GM18861 (cell line): ENCODE results near the gene LRPPRC.

Experiments
- ATAC-seq: cut with Tn5 transposase; IDR thresholded peaks from one replicate; pipeline ENCODE4 v1.9.1; 2021; ENCODE audit not compliant: unreplicated experiment

LRPPRC gene

GRCh38 chr2:43874776-43875451, 120.9 kb downstream of the LRPPRC start:
- no peak for ATAC-seq

- no peak for ATAC-seq
These were observed 123.6 kb downstream of the LRPPRC start for GRCh38 chr2:43872151-43872550.

- no peak for ATAC-seq
These were observed 140.5 kb downstream of the LRPPRC start for GRCh38 chr2:43855292-43855691.

- no peak for ATAC-seq
These were observed 141.1 kb downstream of the LRPPRC start for GRCh38 chr2:43854671-43855070.

- no peak for ATAC-seq
These were observed 142.4 kb downstream of the LRPPRC start for GRCh38 chr2:43853141-43854081.

DNA sequence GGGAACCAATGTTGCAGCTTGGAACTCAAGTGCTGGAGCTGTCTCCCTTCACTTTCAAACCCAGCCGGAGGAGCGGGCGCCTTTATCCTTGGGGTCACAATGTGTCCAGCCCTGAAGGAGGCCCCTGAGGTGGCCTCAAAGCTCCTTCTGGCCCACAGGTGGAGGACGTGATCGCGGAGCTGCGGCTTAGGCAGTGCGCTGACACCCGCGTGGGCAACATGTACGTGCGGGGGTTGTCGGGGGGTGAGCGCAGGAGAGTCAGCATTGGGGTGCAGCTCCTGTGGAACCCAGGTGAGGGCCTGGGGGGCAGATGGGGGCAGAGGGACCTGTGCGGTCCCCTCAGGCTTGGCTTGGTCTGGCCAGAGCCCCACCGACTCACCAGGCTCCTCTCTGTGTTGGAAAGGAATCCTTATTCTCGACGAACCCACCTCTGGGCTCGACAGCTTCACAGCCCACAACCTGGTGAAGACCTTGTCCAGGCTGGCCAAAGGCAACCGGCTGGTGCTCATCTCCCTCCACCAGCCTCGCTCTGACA, 143.5 kb downstream of the LRPPRC start:
- ATAC-seq = no peak

DNA sequence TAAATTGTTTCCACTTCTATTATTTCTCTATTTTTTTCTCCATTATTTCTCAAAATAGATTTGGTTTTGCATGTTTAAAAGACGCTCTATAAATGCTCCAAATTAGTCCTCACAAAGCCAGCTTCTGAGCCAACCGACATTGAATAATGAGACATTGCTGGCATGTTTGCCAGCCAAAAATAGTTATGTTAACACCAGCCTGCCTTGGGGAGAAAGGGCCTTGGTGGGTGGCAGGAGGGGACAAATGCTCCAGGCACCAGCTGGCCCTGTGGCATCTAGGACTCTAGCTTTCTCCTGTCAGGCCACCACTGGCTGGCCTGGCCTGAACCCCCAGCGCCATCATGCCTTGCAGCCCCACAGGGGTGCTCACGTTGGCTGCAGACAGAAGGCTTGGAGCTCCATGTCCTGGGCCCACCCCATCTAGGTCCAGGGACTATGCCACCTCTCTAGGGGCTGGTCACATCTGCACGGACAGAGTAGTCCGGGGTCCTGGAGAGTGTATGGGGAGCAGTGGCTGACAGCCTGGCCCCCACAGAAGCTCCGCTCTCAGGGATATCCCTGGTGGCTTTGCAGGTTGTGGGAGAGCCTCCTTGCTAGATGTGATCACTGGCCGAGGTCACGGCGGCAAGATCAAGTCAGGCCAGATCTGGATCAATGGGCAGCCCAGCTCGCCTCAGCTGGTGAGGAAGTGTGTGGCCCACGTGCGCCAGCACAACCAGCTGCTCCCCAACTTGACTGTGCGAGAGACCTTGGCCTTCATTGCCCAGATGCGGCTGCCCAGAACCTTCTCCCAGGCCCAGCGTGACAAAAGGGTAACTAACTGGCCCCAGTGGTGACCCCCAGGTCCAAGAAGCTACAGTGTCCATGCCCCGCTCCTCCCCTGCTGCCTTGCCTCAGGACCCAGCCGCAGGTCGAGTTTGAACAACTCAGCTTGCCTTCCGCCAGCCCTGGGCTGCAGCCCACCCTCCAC, 144.5 kb downstream of the LRPPRC start:
- ATAC-seq = no peak

- ATAC-seq = no peak
These were observed 147.6 kb downstream of the LRPPRC start for GRCh38 chr2:43848214-43848613.

GRCh38 chr2:43846140-43846793, 149.5 kb downstream of the LRPPRC start:
- ATAC-seq = no peak

DNA sequence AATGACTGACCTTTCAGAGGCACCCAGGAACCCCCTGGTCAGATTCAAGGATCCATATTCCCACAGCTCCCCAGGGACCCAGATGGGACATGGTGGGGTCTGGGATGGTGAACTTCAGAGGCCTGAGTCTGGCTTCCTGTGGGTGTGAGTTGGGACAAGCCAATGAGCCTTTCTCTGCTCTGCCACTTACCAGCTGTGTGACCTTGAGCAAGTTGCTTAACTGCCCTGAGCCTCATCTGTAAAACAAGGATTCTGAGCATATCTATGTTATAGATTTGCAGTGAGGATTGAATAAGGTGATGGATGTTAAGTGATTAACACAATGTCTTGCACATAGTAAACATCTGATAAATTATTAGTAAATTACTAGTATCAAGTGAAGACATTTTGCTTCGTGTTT, 150.6 kb downstream of the LRPPRC start:
- no peak for ATAC-seq

DNA sequence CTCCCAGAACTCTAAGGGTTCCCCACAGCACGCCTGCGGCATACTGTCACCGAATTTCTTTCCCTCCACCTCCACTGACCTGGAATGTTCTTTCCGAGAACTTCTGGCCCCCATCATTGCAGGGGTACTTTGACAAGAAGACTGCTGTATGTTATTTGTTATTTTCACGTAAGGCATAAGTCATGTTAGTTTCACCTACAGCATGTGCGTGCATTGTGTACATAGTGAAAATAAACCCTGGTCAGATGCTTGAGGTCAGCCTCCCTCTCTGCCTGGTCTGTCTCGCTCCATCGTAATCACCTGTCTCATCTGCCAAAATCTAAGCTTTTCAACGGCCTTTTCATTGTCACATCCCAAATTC, 152.9 kb downstream of the LRPPRC start:
- ATAC-seq = no peak

DNA sequence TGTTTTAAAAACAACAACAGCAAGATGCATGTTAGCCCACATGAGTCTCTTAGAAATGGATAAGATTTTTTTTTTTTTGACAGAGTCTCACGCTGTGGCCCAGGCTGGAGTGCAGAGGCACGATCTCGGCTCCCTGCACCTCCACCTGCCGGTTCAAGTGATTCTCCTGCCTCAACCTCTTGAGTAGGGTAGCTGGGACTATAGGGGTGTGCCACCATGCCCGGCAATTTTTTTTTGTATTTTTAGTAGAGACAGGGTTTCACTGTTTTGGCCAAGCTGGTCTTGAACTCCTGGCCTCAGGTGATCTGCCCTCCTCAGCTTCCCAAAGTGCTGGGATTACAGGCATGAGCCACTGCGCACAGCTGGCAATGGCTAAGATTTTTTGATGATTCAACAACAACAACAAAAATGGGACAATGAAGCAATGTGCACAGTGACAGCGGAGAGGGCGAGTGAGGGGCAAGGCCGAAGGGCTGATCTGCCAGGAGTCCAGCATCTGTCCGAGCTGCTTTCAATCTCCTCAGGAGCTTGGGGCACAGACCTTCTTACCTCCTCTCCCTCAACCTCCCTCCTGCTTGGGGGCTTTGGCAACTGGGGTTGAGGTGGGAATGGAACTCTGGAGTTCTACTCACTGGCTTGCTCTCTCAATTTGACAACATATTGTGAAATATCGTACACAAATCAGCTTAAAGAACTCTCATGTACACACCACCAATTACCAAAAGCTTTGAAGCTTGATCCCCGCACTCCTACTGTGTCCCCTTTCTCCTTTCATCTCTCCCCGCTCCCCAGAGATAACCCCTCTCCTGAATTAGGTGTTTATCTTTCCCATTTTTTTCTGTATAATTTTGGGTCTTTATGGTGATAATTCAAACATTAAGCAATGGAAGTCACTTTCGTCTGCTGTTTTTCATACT, 153.6 kb downstream of the LRPPRC start:
- no peak for ATAC-seq

DNA sequence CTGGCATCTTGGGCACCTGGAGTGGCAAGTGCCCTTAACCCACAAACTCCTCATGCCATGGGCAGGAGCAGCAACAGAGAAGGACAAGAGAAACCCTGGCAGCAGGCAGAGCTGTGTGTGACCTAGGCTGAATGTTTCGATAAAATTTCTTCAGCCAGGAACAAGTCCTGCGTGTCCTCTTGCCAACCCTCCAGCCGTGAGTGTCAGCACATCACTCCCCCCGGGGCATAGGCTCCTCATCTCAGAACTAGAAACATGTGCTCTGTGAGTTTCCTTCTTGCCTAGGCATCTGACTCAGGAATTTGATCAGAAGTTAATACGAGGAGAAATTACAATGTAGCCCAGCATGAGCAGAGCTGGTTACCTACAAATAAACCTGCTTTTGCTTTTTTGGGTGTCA, 154.8 kb downstream of the LRPPRC start:
- no peak for ATAC-seq

DNA sequence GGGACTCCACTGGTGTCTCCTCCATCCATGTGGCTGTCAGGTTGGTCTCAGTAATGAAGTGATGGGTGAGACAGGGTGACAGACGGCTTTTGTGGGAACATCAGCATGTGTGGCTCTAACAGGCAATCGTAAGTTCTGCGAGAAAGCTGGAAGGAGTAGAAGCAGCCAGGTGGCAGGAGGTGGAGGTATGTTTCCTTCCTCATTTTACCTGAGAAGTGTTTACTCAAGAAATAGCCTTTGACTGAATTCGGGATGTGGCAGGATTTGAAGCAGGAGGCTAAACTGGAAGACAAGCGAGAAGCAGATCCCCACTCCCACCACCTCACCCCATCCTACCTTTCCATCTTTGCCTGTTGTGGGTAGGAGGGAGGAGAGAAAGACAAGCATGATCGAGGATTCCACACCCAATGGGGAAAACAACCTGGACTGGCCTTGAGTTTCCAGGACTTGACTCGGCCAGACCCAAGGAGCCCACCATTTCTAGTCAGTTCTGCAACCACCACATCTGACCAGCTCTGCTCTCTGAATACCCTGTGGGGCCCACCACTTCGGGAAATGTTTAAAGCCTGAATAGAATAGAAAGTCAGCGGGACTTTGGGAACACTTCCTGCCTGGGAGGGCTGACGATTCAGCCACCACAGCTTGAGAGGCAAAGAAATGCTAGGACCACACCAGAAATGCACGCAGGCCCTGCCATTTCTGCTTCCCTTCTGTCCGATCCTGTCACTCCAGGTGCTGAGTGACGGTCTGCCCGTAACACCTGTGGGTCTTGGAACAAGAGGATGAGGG, 155.8 kb downstream of the LRPPRC start:
- ATAC-seq = no peak

- no peak for ATAC-seq
These were observed 157.1 kb downstream of the LRPPRC start, which contains the start of the genes ABCG5 and ABCG8 for GRCh38 chr2:43838560-43839267. Gene ABCG5, minus strand, starts transcription at chr2:43838839. Its CDS starts 160 bp downstream, at chr2:43838679. Gene ABCG8, plus strand, starts transcription at chr2:43838971. Its CDS starts 83 bp downstream, at chr2:43839054.

GRCh38 chr2:43837831-43838559, 157.8 kb downstream of the LRPPRC start:
- no peak for ATAC-seq

GRCh38 chr2:43837033-43837432, 158.8 kb downstream of the LRPPRC start:
- ATAC-seq = no peak
